ENCODE data around the gene PDE4D. TPM values are rescaled to one million over a fixed set of nuclear protein-coding genes. Genes with fewer than 3 reads are reported as not detected.

PDE4D gene
- total and polyA plus RNA-seq, 2 of the 4 experiments (the other 2 are of a cell fraction) = 1.4 to 7.9 TPM

- POLR2A ChIA-PET (ENCODE audit: unreplicated experiment) = no interaction called here
- no peak overlapping the region for H3K14ac ChIP-seq (replicated peaks; ENCODE audit: low read depth, low read length)
Measured at GRCh38 chr5:59287884-59288283, 605.6 kb downstream of the PDE4D start.

More at GRCh38 chr5:59287884-59288283, 605.6 kb downstream of the PDE4D start:
- H2BK5ac ChIP-seq (ENCODE audit: low read depth, low read length, poor library complexity, severe bottlenecking) = no peak overlapping the region
- H2AK9ac ChIP-seq (replicated peaks; ENCODE audit: low read depth, low read length, poor library complexity) = no peak overlapping the region
- no peak overlapping the region for H2BK20ac ChIP-seq (ENCODE audit: low read depth, low read length)
- H3K56ac ChIP-seq (ENCODE audit: extremely low read depth, insufficient read depth, low read length) = no peak overlapping the region
- no peak for DNase-seq
- CTCF ChIA-PET = no interaction called here
- H4K20me1 ChIP-seq (ENCODE audit: insufficient read depth, low read length) = no peaks in the 10 kb centered on the region
- ATAC-seq (ENCODE audit: low read depth) = no peak
- no peak overlapping the region for H2BK15ac ChIP-seq (ENCODE audit: low read depth, low read length)
- H3K4ac ChIP-seq (ENCODE audit: low read depth, low read length) = no peak overlapping the region
- no peak overlapping the region for H3K9ac ChIP-seq (ENCODE audit: low read depth, low read length)
- H4K8ac ChIP-seq (ENCODE audit: low read depth in 2 of 2, low read length in 2 of 2) = no peak overlapping the region
- no peaks in the 10 kb centered on the region for H3K9me3 ChIP-seq (ENCODE audit: control insufficient read depth, insufficient read depth, low read length)
- no peaks in the 10 kb centered on the region for H3K9me1 ChIP-seq (ENCODE audit: insufficient read depth, low read length)
- WGBS, 2 experiments (ENCODE audit: extremely low coverage in 2 of 2, insufficient read length in 1 of 2) = no CpG with 5 or more reads among the region's 2 CpGs
- no peak overlapping the region for H3K18ac ChIP-seq (ENCODE audit: low read depth, low read length)
- no peak overlapping the region for H4K5ac ChIP-seq (ENCODE audit: low read depth, low read length)
- no peak overlapping the region for H2AFZ ChIP-seq (replicated peaks; ENCODE audit: low read length, poor library complexity)
- H3K79me1 ChIP-seq (ENCODE audit: low read depth in 1 of 2, low read length in 2 of 2) = no peaks in the 10 kb centered on the region
- H3K4me1 ChIP-seq (ENCODE audit: control insufficient read depth, insufficient read depth, low read length) = no peaks in the 10 kb centered on the region
- no peak overlapping the region for H2AK5ac ChIP-seq (ENCODE audit: low read depth, low read length)
- no peak overlapping the region for H3K4me3 ChIP-seq (ENCODE audit: insufficient read depth, low read depth, low read length)
- in situ Hi-C loops (cut with MboI; ENCODE audit: low sequenced_read_pairs) = no loop called here
- intact Hi-C loops (cut with micrococcal nuclease) = no loop called here
- no peak overlapping the region for H2BK120ac ChIP-seq (ENCODE audit: low read depth, low read length)
- dilution Hi-C loops (cut with HindIII; ENCODE audit: low sequenced_read_pairs, unreplicated experiment) = no loop called here
- no peak overlapping the region for H3K27ac ChIP-seq (ENCODE audit: insufficient read depth, low read length)
- no peaks in the 10 kb centered on the region for H3K36me3 ChIP-seq (ENCODE audit: control insufficient read depth, insufficient read depth, low read length)
- BruUV-seq (replicated peaks) = no TSS peak
- no peak overlapping the region for H4K91ac ChIP-seq (ENCODE audit: insufficient read depth, low read depth, low read length)
- H3K23ac ChIP-seq (ENCODE audit: low read depth, low read length) = no peak overlapping the region
- H3K27me3 ChIP-seq (ENCODE audit: control insufficient read depth, insufficient read depth, low read length) = no peaks in the 10 kb centered on the region
- no peak for TF ChIP-seq USF2 (IDR thresholded peaks at IDR 0.05; ENCODE audit: low read depth, low read length)
- no peak for TF ChIP-seq MAZ (IDR thresholded peaks at IDR 0.05; ENCODE audit: borderline replicate concordance, low read depth, low read length)
- no peak for TF ChIP-seq ELK1 (IDR thresholded peaks at IDR 0.05; ENCODE audit: borderline replicate concordance, low read depth, low read length)
- no peak for TF ChIP-seq CEBPB (IDR thresholded peaks at IDR 0.05; ENCODE audit: low read depth, low read length)
- TF ChIP-seq MXI1 (IDR thresholded peaks at IDR 0.05; ENCODE audit: borderline replicate concordance, low read depth, low read length) = no peak
- no peak for TF ChIP-seq CTCF (conservative IDR thresholded peaks at IDR 0.05; ENCODE audit: low read depth, low read length)
- no peak overlapping the region for H3K4me2 ChIP-seq (ENCODE audit: low read depth, low read length)

All from IMR-90 (cell line).